Measurements from ENCODE around the gene ELP5.

Gene ELP5

GRCh38 chr17:7261379-7262191, 9.6 kb downstream of the ELP5 start:
- Histone ChIP-seq H3K4me1 (ENCODE audit: insufficient read depth, poor library complexity, severe bottlenecking) (peaks cover 23% of the 10 kb centered on the region), H3K27ac (ENCODE audit: poor library complexity, severe bottlenecking) (peak overlapping the region; percentile 86), H3K4me3 (ENCODE audit: severe bottlenecking) (peak overlapping the region; percentile 71), H3K9me3 (ENCODE audit: severe bottlenecking) (no peaks in the 10 kb centered on the region), H3K27me3 (ENCODE audit: insufficient read depth, poor library complexity, severe bottlenecking) (no peaks in the 10 kb centered on the region), H3K36me3 (ENCODE audit: low read depth) (peaks cover 47% of the 10 kb centered on the region)
- DNase-seq (ENCODE audit: low spot score) (no peak), ATAC-seq (ENCODE audit: low read depth) (peak; percentile 1; the same call in 1 of the 3 replicates)
- no peak for TF ChIP-seq CTCF (IDR thresholded peaks at IDR 0.05; ENCODE audit: poor library complexity, severe bottlenecking)

- peak within 1 kb of the TSS; percentile 86 for H3K27ac ChIP-seq (ENCODE audit: poor library complexity, severe bottlenecking)
- no peaks in the 10 kb centered on the region for H3K9me3 ChIP-seq (ENCODE audit: severe bottlenecking)
- H3K36me3 ChIP-seq (ENCODE audit: low read depth), result peaks cover 40% of the 10 kb centered on the region
- DNase-seq (ENCODE audit: low spot score) (peak; percentile 96), ATAC-seq (ENCODE audit: low read depth) (peak; percentile 50)
- peaks cover 23% of the 10 kb centered on the region for H3K4me1 ChIP-seq (ENCODE audit: insufficient read depth, poor library complexity, severe bottlenecking)
- H3K4me3 ChIP-seq (ENCODE audit: severe bottlenecking), result peak within 1 kb of the TSS; percentile 71
- no peaks in the 10 kb centered on the region for H3K27me3 ChIP-seq (ENCODE audit: insufficient read depth, poor library complexity, severe bottlenecking)
- TF ChIP-seq CTCF (IDR thresholded peaks at IDR 0.05; ENCODE audit: poor library complexity, severe bottlenecking), result peak; percentile 55
Observed at GRCh38 chr17:7262192-7262934, 10.3 kb downstream of the ELP5 start, which contains the start of gene CLDN7. Gene CLDN7, minus strand, starts transcription at chr17:7262478. Its CDS starts 435 bp downstream, at chr17:7262043.

- peaks cover 23% of the 10 kb centered on the region for H3K4me1 ChIP-seq (ENCODE audit: insufficient read depth, poor library complexity, severe bottlenecking)
- no peaks in the 10 kb centered on the region for H3K9me3 ChIP-seq (ENCODE audit: severe bottlenecking)
- peaks cover 32% of the 10 kb centered on the region for H3K36me3 ChIP-seq (ENCODE audit: low read depth)
- peak overlapping the region; percentile 71 for H3K4me3 ChIP-seq (ENCODE audit: severe bottlenecking)
- H3K27ac ChIP-seq (ENCODE audit: poor library complexity, severe bottlenecking), result peak overlapping the region; percentile 86
- no peaks in the 10 kb centered on the region for H3K27me3 ChIP-seq (ENCODE audit: insufficient read depth, poor library complexity, severe bottlenecking)
- TF ChIP-seq CTCF (IDR thresholded peaks at IDR 0.05; ENCODE audit: poor library complexity, severe bottlenecking), result no peak
- ATAC-seq (ENCODE audit: low read depth), result peak; percentile 44
- DNase-seq (ENCODE audit: low spot score), result no peak
Observed at GRCh38 chr17:7262935-7263800, 11.2 kb downstream of the ELP5 start.

- peak overlapping the region; percentile 86 for H3K27ac ChIP-seq (ENCODE audit: poor library complexity, severe bottlenecking)
- no peak for ATAC-seq (ENCODE audit: low read depth)
- peaks cover 23% of the 10 kb centered on the region for H3K4me1 ChIP-seq (ENCODE audit: insufficient read depth, poor library complexity, severe bottlenecking)
- peaks cover 26% of the 10 kb centered on the region for H3K36me3 ChIP-seq (ENCODE audit: low read depth)
- no peaks in the 10 kb centered on the region for H3K27me3 ChIP-seq (ENCODE audit: insufficient read depth, poor library complexity, severe bottlenecking)
- H3K4me3 ChIP-seq (ENCODE audit: severe bottlenecking), result peak overlapping the region; percentile 71
- no peaks in the 10 kb centered on the region for H3K9me3 ChIP-seq (ENCODE audit: severe bottlenecking)
- TF ChIP-seq CTCF (IDR thresholded peaks at IDR 0.05; ENCODE audit: poor library complexity, severe bottlenecking), result no peak
- no peak for DNase-seq (ENCODE audit: low spot score)
Observed at GRCh38 chr17:7263801-7264078, 11.7 kb downstream of the ELP5 start.
